Gastroesophageal sphincter (tissue), 4 donors: ENCODE data around the gene PARD3B. TPM values are rescaled to one million over a fixed set of nuclear protein-coding genes. Genes with fewer than 3 reads are reported as not detected.

Source experiments
- ATAC-seq: fragments of 150-250 bp; one replicate; pipeline ENCODE4 v1.9.1; 2016; ENCODE audit warnings: mild to moderate bottlenecking, moderate library complexity
- H3K27ac ChIP-seq, 4 donors: fragments of 200-600 bp; sonication (generic) in 3 of 4; 1 replicate in 3 of 4; 2 replicates in 1 of 4; pipeline ENCODE4 v1.5.1; 2016 to 2019
- H3K27me3 ChIP-seq: fragments of 200-600 bp; sonication (generic); one replicate; pipeline ENCODE4 v1.5.1; 2019
- H3K36me3 ChIP-seq, 2 donors: fragments of 200-600 bp; sonication (generic); one replicate each; pipeline ENCODE4 v1.5.1; 2019; ENCODE audit warnings: control low read depth in 1 of 2
- H3K4me1 ChIP-seq, 3 donors: fragments of 200-600 bp; sonication (generic); 1 replicate in 2 of 3; 2 replicates in 1 of 3; pipeline ENCODE4 v1.5.1; 2016 to 2019; ENCODE audit warnings: control low read depth in 2 of 3
- H3K4me3 ChIP-seq, 2 donors: fragments of 200-600 bp; sonication (generic); one replicate each; pipeline ENCODE4 v1.5.1; 2019; ENCODE audit warnings: mild to moderate bottlenecking in 1 of 2, moderate library complexity in 1 of 2
- H3K9me3 ChIP-seq, 3 donors: fragments of 200-600 bp; sonication (generic); one replicate each; pipeline ENCODE4 v1.5.1; 2017 to 2019; ENCODE audit warnings: control low read depth in 2 of 3
- CTCF ChIP-seq, 4 experiments: fragments of 200-600 bp in 2 of 4; fragments of 450-650 bp in 2 of 4; sonication (generic) in 1 of 4; IDR thresholded peaks; one replicate each; pipeline ENCODE4 v1.5.1; 2017 to 2019; ENCODE audit warnings: antibody characterized with exemption in 4 of 4, mild to moderate bottlenecking in 2 of 4, moderate library complexity in 2 of 4
- EP300 ChIP-seq: sonication (generic); formaldehyde crosslinking; IDR thresholded peaks from one replicate; pipeline ENCODE4 v1.6.1; 2017; ENCODE audit warnings: antibody characterized with exemption, mild to moderate bottlenecking
- POLR2A ChIP-seq, 2 donors: fragments of 450-650 bp; IDR thresholded peaks; one replicate each; pipeline ENCODE4 v1.6.1; 2017; ENCODE audit warnings: antibody characterized with exemption in 2 of 2, mild to moderate bottlenecking in 2 of 2, moderate library complexity in 1 of 2
- POLR2AphosphoS5 ChIP-seq: sonication (generic); formaldehyde crosslinking; IDR thresholded peaks from one replicate; pipeline ENCODE4 v1.6.1; 2017; ENCODE audit warnings: antibody characterized with exemption
- WGBS, 2 donors: methylation state at CpG; one replicate each; pipeline ENCODE4 v1.1.5; 2018; ENCODE audit warnings: low coverage in 1 of 2; 5-methylcytosine and 5-hydroxymethylcytosine counted together
- total RNA-seq, 4 donors: library from RNA; depleted of rRNA; stranded (reverse); fragments of >200 nt; gene quantifications; one replicate each; pipeline ENCODE4 v1.1.0, GENCODE V29; 2016

The PARD3B gene
- total RNA-seq, 4 donors from 2014 or later: 29.6 to 42.2 (median 41.0) TPM

- Histone ChIP-seq H3K4me1 (no peaks in the 10 kb centered on the region), H3K9me3 (no peaks in the 10 kb centered on the region), H3K27ac (no peak overlapping the region), H3K36me3 (no peaks in the 10 kb centered on the region), H3K4me3 (no peak overlapping the region), H3K27me3 (no peaks in the 10 kb centered on the region)
- 76 to 93% methylated on average over 3 of the region's 3 CpGs for WGBS, 2 donors
- TF ChIP-seq POLR2A (IDR thresholded peaks at IDR 0.05): no peak
- no peak for TF ChIP-seq CTCF (IDR thresholded peaks at IDR 0.05)
- TF ChIP-seq POLR2AphosphoS5: no peak
- no peak for TF ChIP-seq EP300
- no peak for ATAC-seq
These were observed 920.5 kb downstream of the PARD3B start for GRCh38 chr2:205465791-205466190.

- Histone ChIP-seq H3K27me3 (no peaks in the 10 kb centered on the region), H3K4me3 (no peak overlapping the region), H3K36me3 (no peaks in the 10 kb centered on the region), H3K27ac (no peak overlapping the region), H3K9me3 (no peaks in the 10 kb centered on the region), H3K4me1 (no peaks in the 10 kb centered on the region)
- TF ChIP-seq EP300 (no peak), POLR2A (IDR thresholded peaks at IDR 0.05) (no peak), CTCF (IDR thresholded peaks at IDR 0.05) (no peak), POLR2AphosphoS5 (no peak)
- 78 to 83% methylated on average over 2 of the region's 2 CpGs for WGBS, 2 donors
- ATAC-seq: no peak
These were observed 926.5 kb downstream of the PARD3B start for GRCh38 chr2:205471776-205472175.

GRCh38 chr2:205473791-205474190 lies 928.5 kb downstream of the PARD3B start:
- ATAC-seq: no peak
- H3K9me3 ChIP-seq: no peaks in the 10 kb centered on the region
- H3K36me3 ChIP-seq: no peaks in the 10 kb centered on the region
- H3K27me3 ChIP-seq: no peaks in the 10 kb centered on the region
- TF ChIP-seq POLR2AphosphoS5 (no peak), POLR2A (IDR thresholded peaks at IDR 0.05) (no peak), EP300 (no peak), CTCF (IDR thresholded peaks at IDR 0.05) (no peak)
- H3K4me1 ChIP-seq: no peaks in the 10 kb centered on the region
- no peak overlapping the region for H3K4me3 ChIP-seq
- no peak overlapping the region for H3K27ac ChIP-seq
- 87 to 90% methylated on average over 3 of the region's 3 CpGs for WGBS, 2 donors

- TF ChIP-seq POLR2A (IDR thresholded peaks at IDR 0.05): no peak
- no peak for TF ChIP-seq POLR2AphosphoS5
- TF ChIP-seq EP300: no peak
- no peak for TF ChIP-seq CTCF (IDR thresholded peaks at IDR 0.05)
- H3K9me3 ChIP-seq: no peaks in the 10 kb centered on the region
- no peak overlapping the region for H3K4me3 ChIP-seq
- no peaks in the 10 kb centered on the region for H3K27me3 ChIP-seq
- WGBS, 2 donors: 49 to 75% methylated on average over 6 of the region's 6 CpGs
- no peak overlapping the region for H3K27ac ChIP-seq
- H3K4me1 ChIP-seq: no peaks in the 10 kb centered on the region
- no peaks in the 10 kb centered on the region for H3K36me3 ChIP-seq
- ATAC-seq: no peak
These were observed 929.6 kb downstream of the PARD3B start for GRCh38 chr2:205474741-205475415.

GRCh38 chr2:205475416-205475768 lies 930.1 kb downstream of the PARD3B start:
- Histone ChIP-seq H3K27ac (no peak overlapping the region), H3K27me3 (no peaks in the 10 kb centered on the region), H3K4me1 (no peaks in the 10 kb centered on the region), H3K36me3 (no peaks in the 10 kb centered on the region), H3K9me3 (no peaks in the 10 kb centered on the region), H3K4me3 (no peak overlapping the region)
- TF ChIP-seq POLR2A (IDR thresholded peaks at IDR 0.05) (no peak), POLR2AphosphoS5 (no peak), CTCF (IDR thresholded peaks at IDR 0.05) (no peak), EP300 (no peak)
- ATAC-seq: no peak
- 90 to 100% methylated on average over 3 of the region's 3 CpGs for WGBS, 2 donors
